Psoas muscle (tissue), 8 donors: Measurements from ENCODE around the gene CTNNB1. TPM values are rescaled to one million over a fixed set of nuclear protein-coding genes. Genes with fewer than 3 reads are reported as not detected.

Experiments used
- ATAC-seq, 4 donors: fragments of 200-7000 bp; cut with Tn5 transposase; one replicate each; pipeline ENCODE4 v1.9.1; 2020; ENCODE audit warnings: moderate library complexity in 3 of 4, mild to moderate bottlenecking in 2 of 4
- DNase-seq, 2 donors: peaks; one replicate each; pipeline ENCODE4 v3.0.0-alpha.2; 2020
- H3K27ac ChIP-seq: fragments of 200-600 bp; one replicate; pipeline ENCODE4 v1.8.0; 2022
- H3K27me3 ChIP-seq, 3 donors: fragments of 200-600 bp in 1 of 3; one replicate each; pipeline versions ENCODE4 v1.6.1 to v1.8.0; 2013 to 2022; ENCODE audit warnings: low read length in 2 of 3, mild to moderate bottlenecking in 2 of 3, moderate library complexity in 1 of 3; ENCODE audit not compliant: insufficient read depth in 3 of 3
- H3K36me3 ChIP-seq, 2 donors: fragments of 200-600 bp in 1 of 2; one replicate each; pipeline versions ENCODE4 v1.6.1 to v1.8.0; 2013 to 2022; ENCODE audit warnings: low read depth in 1 of 2, mild to moderate bottlenecking in 1 of 2, moderate library complexity in 1 of 2; ENCODE audit not compliant: insufficient read depth in 1 of 2
- H3K4me1 ChIP-seq: fragments of 200-600 bp; one replicate; pipeline ENCODE4 v1.8.0; 2022
- H3K4me3 ChIP-seq: fragments of 200-600 bp; one replicate; pipeline ENCODE4 v1.8.0; 2022; ENCODE audit warnings: mild to moderate bottlenecking
- H3K9me3 ChIP-seq: fragments of 200-600 bp; one replicate; pipeline ENCODE4 v1.8.0; 2022
- WGBS, 3 donors: extraction: QIAGEN DNeasy Blood & Tissue Kit; methylation state at CpG; one replicate each; pipeline versions ENCODE4 v1.1.6 to v1.1.7; 2013; 5-methylcytosine and 5-hydroxymethylcytosine counted together
- intact Hi-C, 2 donors: fragments of 100-400 bp; cut with DNase I; formaldehyde crosslinking; loops; one replicate each; pipeline versions ENCODE4 v1.11.0 to v1.14.2; 2022
- polyA plus RNA-seq, 3 donors: library from polyadenylated mRNA; stranded (reverse); fragments of 200-250 nt; gene quantifications; one replicate each; pipeline ENCODE4 v1.2.3, GENCODE V29; 2013
- total RNA-seq, 4 donors: library from RNA; stranded (reverse); fragmentation: NEBNext Ultra II Directional in 2 of 4; extraction: Animal tissue kit (Norgen Biotek cat#: 25700) in 2 of 4; gene quantifications; one replicate each; pipeline versions ENCODE4 v1.2.1 to v1.2.4, GENCODE V29; 2021 to 2023
- TF ChIP-seq, protein P1 (sequence below): fragments of 200-600 bp; IDR thresholded peaks from one replicate; pipeline ENCODE4 v1.8.0; 2022; ENCODE audit warnings: antibody characterized with exemption
- donor health status: healthy with polysubstance abuse.
- donor health status: DM: no; HTN: no; CAD: no; lungs with moderate emphysema.
- donor health status: Bipolar disorder and iron deficiency.
- donor health status: healthy.
- donor health status: DM: yes; HTN: yes; CAD: no.
- donor health status: DM: no; HTN: no; CAD: no.
- donor health status: DM: no; HTN: no; CAD: no.
- donor health status: DM: yes; HTN: yes; CAD: no.

The CTNNB1 gene
- total and polyA plus RNA-seq, 7 donors: 32.1 to 128 (median 93.8) TPM

DNA sequence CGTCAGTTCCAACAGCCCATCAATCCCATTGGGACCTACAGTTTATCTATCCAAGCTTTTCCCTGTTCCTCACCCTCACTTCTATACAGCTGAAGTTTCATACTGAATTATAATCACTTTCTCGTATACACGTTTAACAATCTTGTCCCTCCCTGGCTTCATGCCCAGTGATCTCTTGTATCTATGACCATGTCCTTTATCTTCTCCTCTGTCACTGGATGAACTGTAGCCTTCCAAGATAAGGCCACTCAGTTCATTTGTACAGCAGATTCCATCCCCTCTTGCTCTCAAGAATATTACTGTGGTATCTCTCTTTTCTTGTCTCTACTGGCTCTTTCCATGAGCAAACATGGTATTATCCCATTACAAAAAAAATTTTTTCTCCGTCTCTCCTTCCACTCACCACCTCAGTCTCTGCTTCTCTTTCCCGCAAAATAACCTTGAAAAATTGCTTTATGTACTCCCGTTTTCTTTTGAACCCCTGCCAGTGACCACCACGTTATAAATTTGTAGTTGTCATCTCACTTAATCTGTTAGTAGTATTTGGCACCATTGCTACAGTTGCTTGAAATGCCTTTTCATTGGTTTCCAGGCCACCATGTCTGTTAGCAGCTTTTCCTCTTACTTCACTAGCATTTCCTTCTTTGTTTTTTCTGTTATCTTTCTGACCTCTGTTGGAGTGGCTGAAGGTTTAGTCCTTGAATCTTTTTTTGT, 9.4 kb downstream of the CTNNB1 start:
- 37 to 61% (median 46%) methylated on average over 7 of the region's 7 CpGs for WGBS, 3 donors
- intact Hi-C loops: loop anchor here in 1 of 2 donors (10.0 kb wide), 3 partner anchors 234 to 884 kb away; no protein-coding TSS in a partner anchor
- no peaks in the 10 kb centered on the region for H3K9me3 ChIP-seq
- DNase-seq: no peak
- no peak overlapping the region for H3K4me3 ChIP-seq
- H3K36me3 ChIP-seq: no peaks in the 10 kb centered on the region
- no peak overlapping the region for H3K27ac ChIP-seq
- TF ChIP-seq, protein P1, sequence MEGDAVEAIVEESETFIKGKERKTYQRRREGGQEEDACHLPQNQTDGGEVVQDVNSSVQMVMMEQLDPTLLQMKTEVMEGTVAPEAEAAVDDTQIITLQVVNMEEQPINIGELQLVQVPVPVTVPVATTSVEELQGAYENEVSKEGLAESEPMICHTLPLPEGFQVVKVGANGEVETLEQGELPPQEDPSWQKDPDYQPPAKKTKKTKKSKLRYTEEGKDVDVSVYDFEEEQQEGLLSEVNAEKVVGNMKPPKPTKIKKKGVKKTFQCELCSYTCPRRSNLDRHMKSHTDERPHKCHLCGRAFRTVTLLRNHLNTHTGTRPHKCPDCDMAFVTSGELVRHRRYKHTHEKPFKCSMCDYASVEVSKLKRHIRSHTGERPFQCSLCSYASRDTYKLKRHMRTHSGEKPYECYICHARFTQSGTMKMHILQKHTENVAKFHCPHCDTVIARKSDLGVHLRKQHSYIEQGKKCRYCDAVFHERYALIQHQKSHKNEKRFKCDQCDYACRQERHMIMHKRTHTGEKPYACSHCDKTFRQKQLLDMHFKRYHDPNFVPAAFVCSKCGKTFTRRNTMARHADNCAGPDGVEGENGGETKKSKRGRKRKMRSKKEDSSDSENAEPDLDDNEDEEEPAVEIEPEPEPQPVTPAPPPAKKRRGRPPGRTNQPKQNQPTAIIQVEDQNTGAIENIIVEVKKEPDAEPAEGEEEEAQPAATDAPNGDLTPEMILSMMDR: no peak
- no peak for ATAC-seq
- peaks cover 70% of the 10 kb centered on the region for H3K4me1 ChIP-seq
- no peaks in the 10 kb centered on the region for H3K27me3 ChIP-seq

DNA sequence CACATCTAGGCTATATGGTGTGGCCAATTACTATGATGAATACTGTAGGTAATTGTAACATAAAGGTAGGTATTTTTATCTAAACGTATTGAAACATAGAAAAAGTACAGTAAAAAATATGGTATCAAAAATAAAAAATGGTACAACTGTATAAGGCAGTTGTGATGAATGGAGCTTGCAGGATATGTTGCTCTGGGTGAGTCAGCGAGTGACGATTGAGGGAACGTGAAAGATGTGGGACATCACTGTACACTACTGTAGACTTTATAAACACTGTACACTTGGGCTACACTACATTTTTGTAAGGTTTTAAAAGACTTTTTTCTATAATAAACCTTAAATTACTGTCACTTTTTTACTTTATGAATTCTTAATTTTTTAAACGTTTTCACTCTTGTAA, 10.3 kb downstream of the CTNNB1 start:
- no peaks in the 10 kb centered on the region for H3K9me3 ChIP-seq
- H3K36me3 ChIP-seq: no peaks in the 10 kb centered on the region
- TF ChIP-seq, protein P1: no peak
- DNase-seq (no peak), ATAC-seq (no peak)
- H3K27ac ChIP-seq: no peak overlapping the region
- 91 to 97% (median 92%) methylated on average over 5 of the region's 5 CpGs for WGBS, 3 donors
- intact Hi-C loops: loop anchor here in 1 of 2 donors (10.0 kb wide), 3 partner anchors 235 to 885 kb away; no protein-coding TSS in a partner anchor
- no peaks in the 10 kb centered on the region for H3K27me3 ChIP-seq
- H3K4me1 ChIP-seq: peaks cover 69% of the 10 kb centered on the region
- no peak overlapping the region for H3K4me3 ChIP-seq

DNA sequence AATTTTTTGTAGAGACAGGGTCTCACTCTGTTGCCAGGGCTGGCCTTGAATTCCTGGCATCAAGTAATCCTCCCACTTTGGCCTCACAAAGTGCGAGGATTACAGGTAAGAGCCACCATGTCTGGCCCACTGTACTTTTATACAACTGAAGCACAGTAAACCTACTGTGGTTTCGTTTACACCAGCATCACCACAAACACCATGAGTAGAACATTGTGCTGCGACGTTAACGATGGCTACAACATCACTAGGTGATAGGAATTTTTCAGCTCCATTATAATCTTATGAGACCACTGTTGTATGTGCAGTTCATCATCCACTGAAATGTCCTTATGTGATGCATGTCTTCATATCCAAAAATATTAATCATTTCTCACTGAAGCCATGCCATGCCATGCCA, 11.7 kb downstream of the CTNNB1 start:
- Histone ChIP-seq H3K36me3 (no peaks in the 10 kb centered on the region), H3K27ac (no peak overlapping the region), H3K4me3 (no peak overlapping the region), H3K4me1 (peaks cover 67% of the 10 kb centered on the region), H3K27me3 (no peaks in the 10 kb centered on the region), H3K9me3 (no peaks in the 10 kb centered on the region)
- DNase-seq (no peak), ATAC-seq (no peak)
- TF ChIP-seq, protein P1: no peak
- 86 to 91% (median 88%) methylated on average over 5 of the region's 5 CpGs for WGBS, 3 donors
- intact Hi-C loops: no loop called here

DNA sequence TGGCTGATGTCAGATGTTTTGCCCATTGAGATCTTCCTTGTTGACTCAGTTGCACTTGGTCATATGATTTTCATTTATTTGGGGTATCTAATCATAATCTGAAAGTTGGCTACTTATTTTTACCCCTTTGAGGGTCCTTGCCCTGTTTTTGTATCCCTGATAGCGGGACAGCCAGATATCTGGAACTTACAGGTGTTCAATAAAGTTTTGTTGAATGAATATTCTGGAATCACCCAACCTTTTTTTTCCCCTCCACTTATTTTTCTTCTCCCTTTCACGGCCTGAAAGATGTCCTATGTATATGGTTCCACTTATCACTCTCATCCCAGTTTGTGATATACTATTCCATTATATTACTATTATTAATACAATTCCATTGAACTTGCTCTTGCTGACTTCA, 12.8 kb downstream of the CTNNB1 start:
- ATAC-seq (no peak), DNase-seq (no peak)
- Histone ChIP-seq H3K4me1 (peaks cover 67% of the 10 kb centered on the region), H3K9me3 (no peaks in the 10 kb centered on the region), H3K27ac (no peak overlapping the region), H3K4me3 (no peak overlapping the region), H3K27me3 (no peaks in the 10 kb centered on the region), H3K36me3 (no peaks in the 10 kb centered on the region)
- intact Hi-C loops: no loop called here
- TF ChIP-seq, protein P1: no peak
- WGBS, 3 donors: 92 to 97% (median 92%) methylated on average over 2 of the region's 2 CpGs

DNA sequence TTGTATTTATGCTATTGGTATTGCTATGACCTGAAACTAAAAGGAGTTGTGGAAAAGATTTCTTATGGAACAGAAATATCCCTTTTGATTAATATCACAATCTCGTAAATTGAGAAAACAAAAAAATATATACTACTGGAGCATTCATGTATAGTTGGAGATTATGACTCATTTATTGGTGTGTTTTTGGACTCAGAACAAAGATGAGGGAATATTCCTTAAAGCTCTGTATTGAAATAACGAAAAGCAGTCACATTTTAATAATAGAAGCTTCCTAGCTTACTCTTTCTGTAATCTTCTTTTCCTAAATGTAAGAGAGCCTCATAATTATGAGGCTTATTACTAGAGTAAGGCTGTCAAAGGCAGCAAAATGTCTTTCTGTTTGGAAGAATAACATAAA, 14.3 kb downstream of the CTNNB1 start:
- ATAC-seq (no peak), DNase-seq (no peak)
- WGBS, 3 donors: 75 to 83% (median 79%) methylated on average over 2 of the region's 2 CpGs
- Histone ChIP-seq H3K4me1 (peaks cover 58% of the 10 kb centered on the region), H3K36me3 (no peaks in the 10 kb centered on the region), H3K27ac (no peak overlapping the region), H3K27me3 (no peaks in the 10 kb centered on the region), H3K4me3 (no peak overlapping the region), H3K9me3 (no peaks in the 10 kb centered on the region)
- intact Hi-C loops: no loop called here
- TF ChIP-seq, protein P1: no peak
